ENCODE data around the gene U2AF1L4.

GRCh38 chr19:35693835-35694599 lies 51.2 kb downstream of the U2AF1L4 start:
- peak; percentile 100 for TF ChIP-seq CTCF (conservative IDR thresholded peaks at IDR 0.05; ENCODE audit: low read length)
- TF ChIP-seq EZH2phosphoT487 (IDR thresholded peaks at IDR 0.05; ENCODE audit: borderline replicate concordance): no peak

All from Loucy (cell line).